IMR-90 (cell line): ENCODE measurements around the gene TREM2. TPM values are rescaled to one million over a fixed set of nuclear protein-coding genes. Genes with fewer than 3 reads are reported as not detected.

Source experiments
- ATAC-seq: fragments of 200-7000 bp; cut with Tn5 transposase; 2 replicates; pipeline ENCODE4 v1.9.1; 2020; ENCODE audit warnings: low read depth, mild to moderate bottlenecking, moderate library complexity
- BruUV-seq: library from RNA; stranded (reverse); fragments of 400-500 nt; replicated peaks from 2 replicates; lab custom pipeline; 2021; lab: Mats Ljungman, UMichigan
- CTCF ChIA-PET: fragments of 300-600 bp; formaldehyde crosslinking; extraction: SDS; loops from one replicate; lab custom pipeline; 2021; ENCODE audit warnings: antibody characterized with exemption; lab: Yijun Ruan, JAX
- POLR2A ChIA-PET: fragments of 300-600 bp; sonication (Branson Sonifier 250); formaldehyde crosslinking; loops from one replicate; lab custom pipeline; 2022; ENCODE audit warnings: antibody characterized with exemption; ENCODE audit not compliant: unreplicated experiment; lab: Charles Lee
- DNase-seq: peaks from one replicate; pipeline ENCODE4 v3.0.0; 2013
- H2AFZ ChIP-seq: replicated peaks from 2 replicates; pipeline ENCODE3; 2013; ENCODE audit warnings: low read length, mild to moderate bottlenecking; ENCODE audit not compliant: poor library complexity
- H2AK5ac ChIP-seq: 2 replicates; pipeline ENCODE4 v1.6.1; 2013; ENCODE audit warnings: low read depth, low read length, inconsistent platforms
- H2AK9ac ChIP-seq: replicated peaks from 2 replicates; pipeline ENCODE3; 2013; ENCODE audit warnings: mild to moderate bottlenecking, low read depth, low read length, moderate library complexity; ENCODE audit not compliant: poor library complexity
- H2BK120ac ChIP-seq: 2 replicates; pipeline ENCODE4 v1.6.1; 2013; ENCODE audit warnings: low read depth, low read length, inconsistent platforms
- H2BK15ac ChIP-seq: 3 replicates; pipeline ENCODE4 v1.6.1; 2013; ENCODE audit warnings: low read depth, low read length, inconsistent platforms
- H2BK20ac ChIP-seq: 2 replicates; pipeline ENCODE4 v1.6.1; 2013; ENCODE audit warnings: low read depth, mild to moderate bottlenecking, inconsistent platforms, low read length, moderate library complexity
- H2BK5ac ChIP-seq: 2 replicates; pipeline ENCODE4 v1.6.1; 2013; ENCODE audit warnings: mild to moderate bottlenecking, low read depth, low read length, inconsistent platforms; ENCODE audit not compliant: poor library complexity, severe bottlenecking
- H3K14ac ChIP-seq: replicated peaks from 2 replicates; pipeline ENCODE4 v1.6.1; 2013; ENCODE audit warnings: low read depth, low read length, inconsistent platforms
- H3K18ac ChIP-seq: 2 replicates; pipeline ENCODE4 v1.6.1; 2013; ENCODE audit warnings: low read depth, low read length, control low read depth
- H3K23ac ChIP-seq: 2 replicates; pipeline ENCODE4 v1.6.1; 2013; ENCODE audit warnings: low read depth, low read length, inconsistent platforms
- H3K27ac ChIP-seq: 2 replicates; pipeline ENCODE4 v1.5.1; 2013; ENCODE audit warnings: mild to moderate bottlenecking, control low read depth, low read length; ENCODE audit not compliant: insufficient read depth
- H3K27me3 ChIP-seq: 2 replicates; pipeline ENCODE4 v1.6.1; 2013; ENCODE audit warnings: low read length; ENCODE audit not compliant: control insufficient read depth, insufficient read depth
- H3K36me3 ChIP-seq: 2 replicates; pipeline ENCODE4 v1.6.1; 2013; ENCODE audit warnings: low read length, mixed read lengths; ENCODE audit not compliant: control insufficient read depth, insufficient read depth
- H3K4ac ChIP-seq: 2 replicates; pipeline ENCODE4 v1.6.1; 2013; ENCODE audit warnings: low read depth, low read length, inconsistent platforms
- H3K4me1 ChIP-seq: 2 replicates; pipeline ENCODE4 v1.6.1; 2013; ENCODE audit warnings: low read length, mixed read lengths; ENCODE audit not compliant: control insufficient read depth, insufficient read depth
- H3K4me2 ChIP-seq: 2 replicates; pipeline ENCODE4 v1.6.1; 2013; ENCODE audit warnings: low read depth, mild to moderate bottlenecking, control low read depth, low read length, moderate library complexity
- H3K4me3 ChIP-seq: 2 replicates; pipeline ENCODE4 v1.5.1; 2013; ENCODE audit warnings: low read depth, mild to moderate bottlenecking, control low read depth, low read length, moderate library complexity; ENCODE audit not compliant: insufficient read depth
- H3K56ac ChIP-seq: 2 replicates; pipeline ENCODE4 v1.6.1; 2013; ENCODE audit warnings: low read length, inconsistent platforms; ENCODE audit not compliant: insufficient read depth; ENCODE audit errors: extremely low read depth
- H3K79me1 ChIP-seq, 2 experiments: 2 replicates each; pipeline ENCODE4 v1.6.1; 2013; ENCODE audit warnings: low read length in 2 of 2, inconsistent platforms in 1 of 2, low read depth in 1 of 2
- H3K9ac ChIP-seq: 2 replicates; pipeline ENCODE4 v1.6.1; 2013; ENCODE audit warnings: low read depth, low read length, control low read depth
- H3K9me1 ChIP-seq: 2 replicates; pipeline ENCODE4 v1.6.1; 2013; ENCODE audit warnings: low read length, inconsistent platforms; ENCODE audit not compliant: insufficient read depth
- H3K9me3 ChIP-seq: 2 replicates; pipeline ENCODE4 v1.6.1; 2013; ENCODE audit warnings: low read length; ENCODE audit not compliant: control insufficient read depth, insufficient read depth
- H4K20me1 ChIP-seq: 2 replicates; pipeline ENCODE4 v1.6.1; 2013; ENCODE audit warnings: low read length, inconsistent platforms; ENCODE audit not compliant: insufficient read depth
- H4K5ac ChIP-seq: 2 replicates; pipeline ENCODE4 v1.6.1; 2013; ENCODE audit warnings: mild to moderate bottlenecking, low read depth, low read length, control low read depth
- H4K8ac ChIP-seq, 2 experiments: 2 replicates each; pipeline ENCODE4 v1.6.1; 2013; ENCODE audit warnings: low read depth in 2 of 2, low read length in 2 of 2, control low read depth in 1 of 2, inconsistent platforms in 1 of 2
- H4K91ac ChIP-seq: 2 replicates; pipeline ENCODE4 v1.6.1; 2013; ENCODE audit warnings: low read depth, low read length, inconsistent platforms; ENCODE audit not compliant: insufficient read depth
- BHLHE40 ChIP-seq: fragments of 150-350 bp; IDR thresholded peaks from 2 replicates; pipeline ENCODE4 v1.6.1; 2016; ENCODE audit warnings: mild to moderate bottlenecking, low read depth, low read length
- CEBPB ChIP-seq: IDR thresholded peaks from 2 replicates; pipeline ENCODE4 v1.6.1; 2012; ENCODE audit warnings: low read depth, low read length, improper control_type of control experiment
- CHD1 ChIP-seq: IDR thresholded peaks from 2 replicates; pipeline ENCODE4 v1.6.1; 2012; ENCODE audit warnings: low read depth, low read length, improper control_type of control experiment
- NFE2L2 ChIP-seq: fragments of 150-350 bp; IDR thresholded peaks from 2 replicates; pipeline ENCODE4 v1.6.1; 2016; ENCODE audit warnings: low read depth, mild to moderate bottlenecking, low read length
- POLR2A ChIP-seq: IDR thresholded peaks from 2 replicates; pipeline ENCODE4 v1.6.1; 2012; ENCODE audit warnings: mild to moderate bottlenecking, low read depth, low read length
- RAD21 ChIP-seq: IDR thresholded peaks from 2 replicates; pipeline ENCODE4 v1.6.1; 2012; ENCODE audit warnings: low read length, improper control_type of control experiment
- RFX5 ChIP-seq: IDR thresholded peaks from 2 replicates; pipeline ENCODE4 v1.8.0; 2012; ENCODE audit warnings: low read depth, mild to moderate bottlenecking, low read length, moderate library complexity
- WGBS, 2 experiments: methylation state at CpG; one replicate each; pipeline versions ENCODE4 v1.1.5 to v1.1.7; 2013; ENCODE audit warnings: missing lambda C conversion rate in 2 of 2; ENCODE audit not compliant: insufficient read length in 1 of 2; ENCODE audit errors: extremely low coverage in 2 of 2; 5-methylcytosine and 5-hydroxymethylcytosine counted together
- dilution Hi-C: fragments of 300-500 bp; cut with HindIII; formaldehyde crosslinking; loops from one replicate; pipeline ENCODE4 v1.14.3; 2018; ENCODE audit warnings: low sequenced_read_pairs; ENCODE audit not compliant: unreplicated experiment
- in situ Hi-C: fragments of 300-500 bp; cut with MboI; formaldehyde crosslinking; loops from 3 replicates; pipeline ENCODE4 v1.14.3; 2019; ENCODE audit warnings: low sequenced_read_pairs, inconsistent platforms, mixed read lengths
- intact Hi-C: fragments of 100-400 bp; cut with micrococcal nuclease; formaldehyde crosslinking; loops from 2 replicates; pipeline ENCODE4 v1.10.0; 2022
- polyA plus RNA-seq, 3 experiments: library from polyadenylated mRNA; depleted of rRNA; stranded (reverse); fragments of >200 nt; gene quantifications; 2 replicates each; pipeline ENCODE4 v1.2.3, GENCODE V29; 2012; ENCODE audit warnings: low replicate concordance in 1 of 3
- total RNA-seq: library from RNA; depleted of rRNA; stranded (reverse); fragments of >200 nt; gene quantifications from 2 replicates; pipeline ENCODE4 v1.2.3, GENCODE V29; 2012
- TF ChIP-seq, protein P1 (sequence below): fragments of 150-350 bp; IDR thresholded peaks from 2 replicates; pipeline ENCODE4 v1.6.1; 2016; ENCODE audit warnings: low read depth, mild to moderate bottlenecking, low read length, moderate library complexity, borderline replicate concordance
- TF ChIP-seq, protein P2 (sequence below): conservative IDR thresholded peaks from 2 replicates; pipeline ENCODE4 v1.5.1; 2012; ENCODE audit warnings: mild to moderate bottlenecking, low read depth, low read length, improper control_type of control experiment
- TF ChIP-seq, protein P3 (sequence below): fragments of 150-350 bp; IDR thresholded peaks from 2 replicates; pipeline ENCODE4 v1.6.1; 2017; ENCODE audit warnings: mild to moderate bottlenecking, antibody characterized with exemption, low read length, low read depth

The TREM2 gene
- total and polyA plus RNA-seq, 2 of the 4 experiments (the other 2 are of a cell fraction), result not detected

DNA sequence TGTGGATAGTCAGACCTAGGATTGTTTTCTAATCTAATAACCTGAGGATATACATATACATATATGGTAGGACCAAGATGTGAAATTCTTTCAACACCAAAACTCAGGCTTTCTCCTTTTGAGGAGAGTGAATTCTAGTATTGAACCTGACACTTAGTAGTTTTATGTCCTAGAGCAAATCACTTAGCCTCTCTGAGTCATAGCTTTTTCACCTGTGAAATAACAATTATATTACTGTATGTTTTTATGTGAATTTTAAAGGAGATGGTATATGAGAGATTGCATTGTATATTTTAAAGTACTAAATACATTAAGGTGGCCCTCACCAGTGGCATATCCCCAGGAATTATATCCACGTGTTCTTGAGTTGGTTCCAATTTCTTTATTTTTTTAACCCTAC is 43.4 kb downstream of the TREM2 start:
- no peak overlapping the region for H2BK5ac ChIP-seq
- no peak overlapping the region for H2AFZ ChIP-seq
- no peaks in the 10 kb centered on the region for H4K20me1 ChIP-seq
- H3K56ac ChIP-seq, result no peak overlapping the region
- no peak overlapping the region for H3K4ac ChIP-seq
- H3K23ac ChIP-seq, result no peak overlapping the region
- H2BK15ac ChIP-seq, result no peak overlapping the region
- no peak overlapping the region for H3K18ac ChIP-seq
- no peak for TF ChIP-seq POLR2A
- TF ChIP-seq CEBPB, result no peak
- TF ChIP-seq, protein P1, sequence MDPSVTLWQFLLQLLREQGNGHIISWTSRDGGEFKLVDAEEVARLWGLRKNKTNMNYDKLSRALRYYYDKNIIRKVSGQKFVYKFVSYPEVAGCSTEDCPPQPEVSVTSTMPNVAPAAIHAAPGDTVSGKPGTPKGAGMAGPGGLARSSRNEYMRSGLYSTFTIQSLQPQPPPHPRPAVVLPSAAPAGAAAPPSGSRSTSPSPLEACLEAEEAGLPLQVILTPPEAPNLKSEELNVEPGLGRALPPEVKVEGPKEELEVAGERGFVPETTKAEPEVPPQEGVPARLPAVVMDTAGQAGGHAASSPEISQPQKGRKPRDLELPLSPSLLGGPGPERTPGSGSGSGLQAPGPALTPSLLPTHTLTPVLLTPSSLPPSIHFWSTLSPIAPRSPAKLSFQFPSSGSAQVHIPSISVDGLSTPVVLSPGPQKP, result no peak
- TF ChIP-seq NFE2L2, result no peak
- TF ChIP-seq, protein P2, sequence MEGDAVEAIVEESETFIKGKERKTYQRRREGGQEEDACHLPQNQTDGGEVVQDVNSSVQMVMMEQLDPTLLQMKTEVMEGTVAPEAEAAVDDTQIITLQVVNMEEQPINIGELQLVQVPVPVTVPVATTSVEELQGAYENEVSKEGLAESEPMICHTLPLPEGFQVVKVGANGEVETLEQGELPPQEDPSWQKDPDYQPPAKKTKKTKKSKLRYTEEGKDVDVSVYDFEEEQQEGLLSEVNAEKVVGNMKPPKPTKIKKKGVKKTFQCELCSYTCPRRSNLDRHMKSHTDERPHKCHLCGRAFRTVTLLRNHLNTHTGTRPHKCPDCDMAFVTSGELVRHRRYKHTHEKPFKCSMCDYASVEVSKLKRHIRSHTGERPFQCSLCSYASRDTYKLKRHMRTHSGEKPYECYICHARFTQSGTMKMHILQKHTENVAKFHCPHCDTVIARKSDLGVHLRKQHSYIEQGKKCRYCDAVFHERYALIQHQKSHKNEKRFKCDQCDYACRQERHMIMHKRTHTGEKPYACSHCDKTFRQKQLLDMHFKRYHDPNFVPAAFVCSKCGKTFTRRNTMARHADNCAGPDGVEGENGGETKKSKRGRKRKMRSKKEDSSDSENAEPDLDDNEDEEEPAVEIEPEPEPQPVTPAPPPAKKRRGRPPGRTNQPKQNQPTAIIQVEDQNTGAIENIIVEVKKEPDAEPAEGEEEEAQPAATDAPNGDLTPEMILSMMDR, result no peak
- no peak for TF ChIP-seq CHD1
- TF ChIP-seq BHLHE40, result no peak
- no peak for TF ChIP-seq RAD21
- TF ChIP-seq, protein P3, sequence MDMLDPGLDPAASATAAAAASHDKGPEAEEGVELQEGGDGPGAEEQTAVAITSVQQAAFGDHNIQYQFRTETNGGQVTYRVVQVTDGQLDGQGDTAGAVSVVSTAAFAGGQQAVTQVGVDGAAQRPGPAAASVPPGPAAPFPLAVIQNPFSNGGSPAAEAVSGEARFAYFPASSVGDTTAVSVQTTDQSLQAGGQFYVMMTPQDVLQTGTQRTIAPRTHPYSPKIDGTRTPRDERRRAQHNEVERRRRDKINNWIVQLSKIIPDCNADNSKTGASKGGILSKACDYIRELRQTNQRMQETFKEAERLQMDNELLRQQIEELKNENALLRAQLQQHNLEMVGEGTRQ, result no peak
- TF ChIP-seq RFX5, result no peak
- H4K5ac ChIP-seq, result no peak overlapping the region
- H3K9me1 ChIP-seq, result no peaks in the 10 kb centered on the region; the same call in 1 of the 2 replicates
- no peak overlapping the region for H2AK5ac ChIP-seq
- CTCF ChIA-PET, result no interaction called here
- no peak overlapping the region for H3K4me3 ChIP-seq
- H4K91ac ChIP-seq, result no peak overlapping the region
- H3K9ac ChIP-seq, result no peak overlapping the region
- DNase-seq (no peak), ATAC-seq (no peak)
- no peak overlapping the region for H2BK120ac ChIP-seq
- H3K27ac ChIP-seq, result no peak overlapping the region
- dilution Hi-C loops, result no loop called here
- BruUV-seq, result no TSS peak
- H2AK9ac ChIP-seq, result no peak overlapping the region
- H3K4me2 ChIP-seq, result no peak overlapping the region
- no peak overlapping the region for H2BK20ac ChIP-seq
- H3K79me1 ChIP-seq, result no peaks in the 10 kb centered on the region
- WGBS, 2 experiments, result no CpG with 5 or more reads among the region's 1 CpG
- H3K27me3 ChIP-seq, result no peaks in the 10 kb centered on the region
- H4K8ac ChIP-seq, result no peak overlapping the region
- no peaks in the 10 kb centered on the region for H3K36me3 ChIP-seq
- H3K9me3 ChIP-seq, result no peaks in the 10 kb centered on the region
- H3K4me1 ChIP-seq, result no peaks in the 10 kb centered on the region
- no peak overlapping the region for H3K14ac ChIP-seq
- POLR2A ChIA-PET, result no interaction called here
- intact Hi-C loops, result no loop called here
- in situ Hi-C loops, result no loop called here
